Smooth muscle cell (in vitro differentiated cells): ENCODE measurements around the gene CSNK1G2. TPM values are rescaled to one million over a fixed set of nuclear protein-coding genes. Genes with fewer than 3 reads are reported as not detected.

Experiments
- DNase-seq: peaks from one replicate; lab custom pipeline; 2025; ENCODE audit not compliant: unreplicated experiment; lab: John Stamatoyannopoulos, UW
- H2AFZ ChIP-seq: fragments of 200-600 bp; sonication (generic); 2 replicates; pipeline ENCODE4 v1.6.0; 2016; ENCODE audit warnings: antibody characterized with exemption, low read depth, mild to moderate bottlenecking
- H3F3A ChIP-seq: fragments of 200-600 bp; sonication (generic); 2 replicates; pipeline ENCODE4 v1.6.0; 2017; ENCODE audit warnings: antibody characterized with exemption, low read depth
- H3K27ac ChIP-seq: fragments of 200-600 bp; sonication (generic); 2 replicates; pipeline ENCODE4 v1.5.1; 2016; ENCODE audit warnings: low read depth, mild to moderate bottlenecking
- H3K27me3 ChIP-seq: fragments of 200-600 bp; sonication (generic); 2 replicates; pipeline ENCODE4 v1.6.1; 2016; ENCODE audit warnings: low read depth, mild to moderate bottlenecking
- H3K36me3 ChIP-seq: fragments of 200-600 bp; sonication (generic); 2 replicates; pipeline ENCODE4 v1.5.1; 2016; ENCODE audit warnings: low read depth
- H3K4me1 ChIP-seq: fragments of 200-600 bp; sonication (generic); 2 replicates; pipeline ENCODE4 v1.5.1; 2016; ENCODE audit warnings: low read depth
- H3K4me2 ChIP-seq: fragments of 200-600 bp; sonication (generic); 2 replicates; pipeline ENCODE4 v1.6.0; 2016; ENCODE audit warnings: mild to moderate bottlenecking
- H3K4me3 ChIP-seq: fragments of 200-600 bp; sonication (generic); 2 replicates; pipeline ENCODE4 v1.5.1; 2016; ENCODE audit warnings: mild to moderate bottlenecking
- H3K79me2 ChIP-seq: fragments of 200-600 bp; sonication (generic); 2 replicates; pipeline ENCODE4 v1.6.0; 2016; ENCODE audit warnings: low read depth, mild to moderate bottlenecking
- H3K9ac ChIP-seq: fragments of 200-600 bp; sonication (generic); 2 replicates; pipeline ENCODE4 v1.6.0; 2016; ENCODE audit warnings: low read depth
- H3K9me3 ChIP-seq: fragments of 200-600 bp; sonication (generic); replicated peaks from 2 replicates; pipeline ENCODE4 v1.5.1; 2016; ENCODE audit warnings: low read depth
- H4K20me1 ChIP-seq: fragments of 200-600 bp; sonication (generic); 2 replicates; pipeline ENCODE4 v1.6.0; 2016; ENCODE audit warnings: low read depth
- WGBS: methylation state at CpG from one replicate; pipeline ENCODE4 v1.1.7; 2016; ENCODE audit warnings: low lambda C conversion rate; 5-methylcytosine and 5-hydroxymethylcytosine counted together
- polyA plus RNA-seq: library from polyadenylated mRNA; unstranded; fragments of >200 nt; fragmentation: Nextera tagmentation; extraction: Ambion mirVana; gene quantifications from 2 replicates; pipeline ENCODE4 v1.2.1, GENCODE V29; 2016
- total RNA-seq: library from RNA; depleted of rRNA; stranded (reverse); fragments of >200 nt; gene quantifications from 2 replicates; pipeline ENCODE4 v1.2.3, GENCODE V29; 2014
- TF ChIP-seq, protein P1 (sequence below): fragments of 200-600 bp; sonication (generic); IDR thresholded peaks from 2 replicates; pipeline ENCODE4 v1.5.1; 2017; ENCODE audit warnings: borderline replicate concordance, mild to moderate bottlenecking, antibody characterized with exemption; ENCODE audit not compliant: insufficient read depth, poor library complexity, severe bottlenecking

Gene CSNK1G2
- total and polyA plus RNA-seq, 2 experiments from 2014 or later = 53.5 to 74.9 TPM

GRCh38 chr19:1909761-1910080 lies 31.3 kb upstream of the CSNK1G2 start:
- H3K4me2 ChIP-seq = no peak overlapping the region
- H3K9ac ChIP-seq = no peak overlapping the region
- H3F3A ChIP-seq = peaks cover under 1% of the 10 kb centered on the region
- peaks cover 76% of the 10 kb centered on the region for H4K20me1 ChIP-seq
- H3K27ac ChIP-seq = no peak overlapping the region
- H3K9me3 ChIP-seq = no peaks in the 10 kb centered on the region
- peaks cover 5% of the 10 kb centered on the region for H3K4me1 ChIP-seq
- TF ChIP-seq, protein P1, sequence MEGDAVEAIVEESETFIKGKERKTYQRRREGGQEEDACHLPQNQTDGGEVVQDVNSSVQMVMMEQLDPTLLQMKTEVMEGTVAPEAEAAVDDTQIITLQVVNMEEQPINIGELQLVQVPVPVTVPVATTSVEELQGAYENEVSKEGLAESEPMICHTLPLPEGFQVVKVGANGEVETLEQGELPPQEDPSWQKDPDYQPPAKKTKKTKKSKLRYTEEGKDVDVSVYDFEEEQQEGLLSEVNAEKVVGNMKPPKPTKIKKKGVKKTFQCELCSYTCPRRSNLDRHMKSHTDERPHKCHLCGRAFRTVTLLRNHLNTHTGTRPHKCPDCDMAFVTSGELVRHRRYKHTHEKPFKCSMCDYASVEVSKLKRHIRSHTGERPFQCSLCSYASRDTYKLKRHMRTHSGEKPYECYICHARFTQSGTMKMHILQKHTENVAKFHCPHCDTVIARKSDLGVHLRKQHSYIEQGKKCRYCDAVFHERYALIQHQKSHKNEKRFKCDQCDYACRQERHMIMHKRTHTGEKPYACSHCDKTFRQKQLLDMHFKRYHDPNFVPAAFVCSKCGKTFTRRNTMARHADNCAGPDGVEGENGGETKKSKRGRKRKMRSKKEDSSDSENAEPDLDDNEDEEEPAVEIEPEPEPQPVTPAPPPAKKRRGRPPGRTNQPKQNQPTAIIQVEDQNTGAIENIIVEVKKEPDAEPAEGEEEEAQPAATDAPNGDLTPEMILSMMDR = no peak
- DNase-seq = no peak
- no peaks in the 10 kb centered on the region for H3K27me3 ChIP-seq
- peaks cover 77% of the 10 kb centered on the region for H3K79me2 ChIP-seq
- 93% methylated on average over 10 of the region's 10 CpGs for WGBS
- H3K4me3 ChIP-seq = no peak overlapping the region
- H3K36me3 ChIP-seq = no peaks in the 10 kb centered on the region
- H2AFZ ChIP-seq = no peak overlapping the region

- no peaks in the 10 kb centered on the region for H3K9me3 ChIP-seq
- peaks cover 77% of the 10 kb centered on the region for H3K79me2 ChIP-seq
- 92% methylated on average over 10 of the region's 10 CpGs for WGBS
- H3K27ac ChIP-seq = no peak overlapping the region
- H3K4me1 ChIP-seq = peaks cover 5% of the 10 kb centered on the region
- no peaks in the 10 kb centered on the region for H3K36me3 ChIP-seq
- no peak overlapping the region for H3K4me3 ChIP-seq
- DNase-seq = no peak
- TF ChIP-seq, protein P1 = no peak
- no peak overlapping the region for H2AFZ ChIP-seq
- H3K27me3 ChIP-seq = no peaks in the 10 kb centered on the region
- no peaks in the 10 kb centered on the region for H3F3A ChIP-seq
- H4K20me1 ChIP-seq = peaks cover 80% of the 10 kb centered on the region
- no peak overlapping the region for H3K4me2 ChIP-seq
- no peak overlapping the region for H3K9ac ChIP-seq
Observed at GRCh38 chr19:1910177-1910576, 30.8 kb upstream of the CSNK1G2 start.

DNA sequence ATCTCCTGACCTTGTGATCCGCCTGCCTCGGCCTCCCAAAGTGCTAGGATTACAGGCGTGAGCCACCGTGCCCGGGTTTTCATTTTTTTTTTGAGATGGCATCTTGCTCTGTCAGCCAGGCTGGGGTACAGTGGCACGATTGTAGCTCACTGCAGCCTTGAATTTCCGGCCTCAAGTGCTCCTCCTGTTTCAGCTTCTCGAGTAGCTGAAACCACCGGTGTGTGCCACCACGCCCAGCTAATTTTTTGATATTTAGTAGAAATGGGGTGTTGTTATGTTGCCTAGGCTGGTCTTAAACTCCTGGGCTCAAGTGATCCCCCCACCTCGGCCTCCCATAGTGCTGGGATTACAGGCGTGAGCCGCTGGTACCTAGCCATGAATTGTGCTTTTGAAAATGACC lies 29.9 kb upstream of the CSNK1G2 start:
- peaks cover 87% of the 10 kb centered on the region for H4K20me1 ChIP-seq
- 96% methylated on average over 13 of the region's 13 CpGs for WGBS
- no peak overlapping the region for H2AFZ ChIP-seq
- peaks cover under 1% of the 10 kb centered on the region for H3K4me1 ChIP-seq
- no peak overlapping the region for H3K4me2 ChIP-seq
- no peaks in the 10 kb centered on the region for H3K36me3 ChIP-seq
- no peak overlapping the region for H3K4me3 ChIP-seq
- H3K27me3 ChIP-seq = no peaks in the 10 kb centered on the region
- no peak for DNase-seq
- H3F3A ChIP-seq = no peaks in the 10 kb centered on the region
- TF ChIP-seq, protein P1 = no peak
- H3K79me2 ChIP-seq = peaks cover 71% of the 10 kb centered on the region
- no peaks in the 10 kb centered on the region for H3K9me3 ChIP-seq
- H3K9ac ChIP-seq = no peak overlapping the region
- no peak overlapping the region for H3K27ac ChIP-seq

DNA sequence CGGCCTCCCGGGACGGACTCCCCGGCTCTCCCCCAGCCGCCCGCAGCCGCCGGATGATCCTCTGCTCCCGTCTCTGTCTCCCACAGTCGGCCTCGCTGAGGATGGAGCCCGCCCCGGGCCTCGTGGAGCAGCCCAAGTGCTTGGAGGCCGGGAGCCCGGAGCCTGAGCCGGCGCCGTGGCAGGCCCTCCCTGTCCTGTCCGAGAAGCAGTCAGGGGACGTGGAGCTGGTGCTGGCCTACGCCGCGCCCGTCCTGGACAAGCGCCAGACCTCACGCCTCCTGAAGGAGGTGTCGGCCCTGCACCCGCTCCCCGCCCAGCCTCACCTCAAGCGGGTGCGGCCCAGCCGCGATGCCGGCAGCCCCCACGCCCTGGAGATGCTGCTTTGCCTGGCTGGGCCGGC lies 29.0 kb upstream of the CSNK1G2 start:
- peaks cover 95% of the 10 kb centered on the region for H4K20me1 ChIP-seq

More for the DNA sequence above, 29.0 kb upstream of the CSNK1G2 start:
- no peak overlapping the region for H3K4me3 ChIP-seq
- 96% methylated on average over 20 of the region's 37 CpGs for WGBS
- H3K27ac ChIP-seq = no peak overlapping the region
- H3K9me3 ChIP-seq = no peaks in the 10 kb centered on the region
- no peak overlapping the region for H3K9ac ChIP-seq
- H3K4me1 ChIP-seq = no peaks in the 10 kb centered on the region
- H2AFZ ChIP-seq = no peak overlapping the region
- no peak overlapping the region for H3K4me2 ChIP-seq
- no peaks in the 10 kb centered on the region for H3K36me3 ChIP-seq
- no peak for DNase-seq
- no peaks in the 10 kb centered on the region for H3F3A ChIP-seq
- H3K27me3 ChIP-seq = no peaks in the 10 kb centered on the region
- TF ChIP-seq, protein P1 = no peak
- H3K79me2 ChIP-seq = peaks cover 62% of the 10 kb centered on the region
